HepG2 (cell line): ENCODE data around the gene KSR1. TPM values are rescaled to one million over a fixed set of nuclear protein-coding genes. Genes with fewer than 3 reads are reported as not detected.

Experiments used
- ATAC-seq: fragments of 200-7000 bp; cut with Tn5 transposase; 3 replicates; pipeline ENCODE4 v1.9.1; 2020; ENCODE audit warnings: mild to moderate bottlenecking, moderate library complexity
- BruUV-seq: library from RNA; stranded (reverse); fragments of 400-500 nt; replicated peaks from 2 replicates; lab custom pipeline; 2021; lab: Mats Ljungman, UMichigan
- CTCF ChIA-PET: fragments of 300-600 bp; formaldehyde crosslinking; extraction: SDS; loops from one replicate; lab custom pipeline; 2021; ENCODE audit warnings: low total read pairs, inconsistent platforms, low intra/inter-chr PET ratio; lab: Yijun Ruan, JAX
- POLR2A ChIA-PET: fragments of 350-600 bp; sonication (Branson Sonifier 250); formaldehyde crosslinking; loops from one replicate; lab custom pipeline; 2020; ENCODE audit warnings: antibody characterized with exemption, inconsistent platforms; lab: Yijun Ruan, JAX
- DNase-seq: peaks from one replicate; pipeline ENCODE4 v3.0.0-alpha.2; 2015; ENCODE audit warnings: low spot score
- FAIRE-seq: peaks from 3 replicates; lab custom pipeline; 2011; peaks lifted over from hg19 to GRCh38; lab: Jason Lieb, UNC
- H2AFZ ChIP-seq: one replicate; pipeline ENCODE4 v1.6.1; 2011; ENCODE audit warnings: low read length, inconsistent platforms
- H3K27ac ChIP-seq: fragments of 300-600 bp; 3 replicates; pipeline ENCODE4 v1.8.0; 2011; ENCODE audit warnings: mixed run types, mild to moderate bottlenecking, mixed read lengths, low read length, inconsistent platforms; ENCODE audit not compliant: insufficient read depth; ENCODE audit errors: extremely low read length
- H3K27me3 ChIP-seq, 2 experiments: fragments of 200-600 bp in 1 of 2; 2 replicates in 1 of 2; 3 replicates in 1 of 2; pipeline versions ENCODE4 v1.6.0 to v1.8.0; 2011; ENCODE audit warnings: low read length in 2 of 2, mild to moderate bottlenecking in 2 of 2, moderate library complexity in 2 of 2, inconsistent platforms in 1 of 2; ENCODE audit not compliant: insufficient read depth in 2 of 2, control insufficient read depth in 1 of 2
- H3K36me3 ChIP-seq, 2 experiments: fragments of 200-600 bp in 1 of 2; replicated peaks in 1 of 2; 2 replicates in 1 of 2; 3 replicates in 1 of 2; pipeline versions ENCODE4 v1.5.1 to v1.8.0; 2011; ENCODE audit warnings: low read length in 2 of 2, inconsistent platforms in 1 of 2; ENCODE audit not compliant: insufficient read depth in 2 of 2, control insufficient read depth in 1 of 2
- H3K4me1 ChIP-seq: 2 replicates; pipeline ENCODE4 v1.5.1; 2012; ENCODE audit warnings: low read length, inconsistent platforms; ENCODE audit not compliant: insufficient read depth
- H3K4me2 ChIP-seq: 2 replicates; pipeline ENCODE4 v1.6.0; 2011; ENCODE audit warnings: low read depth, low read length, inconsistent platforms
- H3K4me3 ChIP-seq, 3 experiments: fragments of 200-600 bp in 1 of 3; sonication (generic), shearing (Covaris generic) in 1 of 3; replicated peaks in 1 of 3; 2 replicates each; pipeline ENCODE4 v1.5.1; 2011 to 2016; ENCODE audit warnings: low read length in 3 of 3, inconsistent platforms in 2 of 3, low read depth in 2 of 3, mild to moderate bottlenecking in 2 of 3, control low read depth in 1 of 3, mixed read lengths in 1 of 3; ENCODE audit not compliant: insufficient read depth in 1 of 3
- H3K79me2 ChIP-seq: one replicate; pipeline ENCODE4 v1.6.1; 2011; ENCODE audit warnings: low read length, inconsistent platforms; ENCODE audit not compliant: insufficient read depth
- H3K9ac ChIP-seq: 2 replicates; pipeline ENCODE4 v1.6.0; 2011; ENCODE audit warnings: mild to moderate bottlenecking, low read depth, low read length, inconsistent platforms; ENCODE audit not compliant: insufficient read depth
- H3K9me3 ChIP-seq: 2 replicates; pipeline ENCODE4 v1.5.1; 2012; ENCODE audit warnings: mild to moderate bottlenecking, low read length
- H4K20me1 ChIP-seq: 2 replicates; pipeline ENCODE4 v1.6.0; 2011; ENCODE audit warnings: inconsistent platforms, mild to moderate bottlenecking, low read length, moderate library complexity; ENCODE audit not compliant: insufficient read depth
- POGK ChIP-seq: sonication (generic); formaldehyde crosslinking; conservative IDR thresholded peaks from 2 replicates; pipeline ENCODE4 v1.8.0; 2022; ENCODE audit warnings: mild to moderate bottlenecking, moderate library complexity, missing genetic modification reagents
- THRA ChIP-seq: sonication (generic); formaldehyde crosslinking; IDR thresholded peaks from 2 replicates; pipeline ENCODE4 v1.4.0; 2020; ENCODE audit warnings: missing genetic modification reagents, borderline replicate concordance
- ZNF563 ChIP-seq: sonication (generic); formaldehyde crosslinking; IDR thresholded peaks from 2 replicates; pipeline ENCODE4 v1.8.0; 2022; ENCODE audit warnings: mild to moderate bottlenecking, moderate library complexity, missing genetic modification reagents
- ZNF598 ChIP-seq: sonication (generic); formaldehyde crosslinking; IDR thresholded peaks from 2 replicates; pipeline ENCODE4 v1.5.1; 2020; ENCODE audit warnings: mild to moderate bottlenecking, missing genetic modification reagents, borderline replicate concordance
- ZNF629 ChIP-seq: sonication (generic); formaldehyde crosslinking; conservative IDR thresholded peaks from 2 replicates; pipeline ENCODE4 v1.5.0; 2020; ENCODE audit warnings: missing genetic modification reagents
- WGBS: methylation state at CpG from one replicate; pipeline ENCODE4 v1.1.6; 2017; ENCODE audit warnings: low lambda C conversion rate; 5-methylcytosine and 5-hydroxymethylcytosine counted together
- in situ Hi-C: cut with HindIII; loops from 2 replicates; pipeline ENCODE4 v1.10.0; 2017; ENCODE audit warnings: low pct_unique_long_range_greater_than_20kb; ENCODE audit not compliant: extremely low pct_ligation_motif_present
- intact Hi-C: fragments of 100-400 bp; cut with micrococcal nuclease; formaldehyde crosslinking; loops from one replicate; pipeline ENCODE4 v1.10.0; 2022; ENCODE audit not compliant: unreplicated experiment
- polyA plus RNA-seq, 8 experiments: library from polyadenylated mRNA; depleted of rRNA in 3 of 8; stranded (reverse) in 7 of 8; unstranded in 1 of 8; fragments of >200 nt; fragmentation: Illumina TruSeq in 4 of 8; extraction: Trizol in 4 of 8; gene quantifications; 2 replicates each; pipeline versions ENCODE4 v1.2.1 to v1.2.3, GENCODE V29; 2011 to 2016; ENCODE audit warnings: low read depth in 4 of 8, missing spikeins in 1 of 8, mixed read lengths in 1 of 8; ENCODE audit not compliant: insufficient read depth in 1 of 8
- total RNA-seq, 5 experiments: library from RNA; depleted of rRNA; stranded (reverse); fragments of >200 nt; fragmentation: Illumina TruSeq; extraction: Trizol; gene quantifications; 2 replicates each; pipeline ENCODE4 v1.2.3, GENCODE V29; 2016; ENCODE audit warnings: low read depth in 1 of 5

Gene KSR1
- total and polyA plus RNA-seq, 2 of the 13 experiments (the other 11 are each of a cell fraction or from before 2014, with no cell fraction given) = 10.1 to 16.6 TPM

- ChIA-PET CTCF (no interaction called here), POLR2A (interaction anchor here (2.2 kb wide), 1 partner anchor 103 kb away, joined by 8 read pairs; no protein-coding TSS in a partner anchor)
- Histone ChIP-seq H3K4me3 (no peak overlapping the region), H3K9ac (no peak overlapping the region), H3K4me1 (no peaks in the 10 kb centered on the region), H3K36me3 (peaks cover 17 to 51% of the 10 kb centered on the region in 2 experiments), H3K27ac (no peak overlapping the region), H3K9me3 (no peaks in the 10 kb centered on the region), H4K20me1 (peaks cover 4% of the 10 kb centered on the region; the same call in 1 of the 2 replicates), H3K4me2 (no peak overlapping the region), H2AFZ (no peak overlapping the region), H3K79me2 (no peaks in the 10 kb centered on the region), H3K27me3 (no peaks in the 10 kb centered on the region)
- FAIRE-seq (no peak), DNase-seq (no peak), ATAC-seq (no peak)
- 93% methylated on average over 2 of the region's 5 CpGs for WGBS
- TF ChIP-seq ZNF629 (CRISPR knock-in tag) = peak; percentile 60; the same call in 1 of the 2 replicates
- TF ChIP-seq POGK = no peak
- intact Hi-C loops = loop anchor here (2.0 kb wide), 1 partner anchor 103 kb away; no protein-coding TSS in a partner anchor
- in situ Hi-C loops = loop anchor here (5.0 to 10.0 kb wide), 4 partner anchors 63 to 363 kb away; no protein-coding TSS in a partner anchor
- no TSS peak for BruUV-seq
These were observed 141.6 kb downstream of the KSR1 start for GRCh38 chr17:27597783-27598320.

GRCh38 chr17:27598337-27599050 is 142.2 kb downstream of the KSR1 start:
- Histone ChIP-seq H4K20me1 (peaks cover 4% of the 10 kb centered on the region; the same call in 1 of the 2 replicates), H3K4me3 (no peak overlapping the region), H3K27me3 (no peaks in the 10 kb centered on the region), H3K9me3 (no peaks in the 10 kb centered on the region), H3K36me3 (peaks cover 18 to 46% of the 10 kb centered on the region in 2 experiments), H3K9ac (no peak overlapping the region), H3K79me2 (no peaks in the 10 kb centered on the region), H3K4me2 (no peak overlapping the region), H2AFZ (no peak overlapping the region), H3K4me1 (no peaks in the 10 kb centered on the region), H3K27ac (no peak overlapping the region)
- no peak for FAIRE-seq
- 97% methylated on average over 17 of the region's 17 CpGs for WGBS
- ChIA-PET CTCF (interaction anchor here (2.0 to 5.3 kb wide), 2 partner anchors 143 to 218 kb away, joined by 15 to 61 read pairs; partner anchors contain the start of gene KSR1), POLR2A (interaction anchor here (1.5 to 2.2 kb wide), 2 partner anchors 104 to 140 kb away, joined by 5 to 8 read pairs; no protein-coding TSS in a partner anchor)
- in situ Hi-C loops (loop anchor here (5.0 to 10.0 kb wide), 4 partner anchors 64 to 364 kb away; no protein-coding TSS in a partner anchor), intact Hi-C loops (loop anchor here (2.0 kb wide), 1 partner anchor 104 kb away; no protein-coding TSS in a partner anchor)
- BruUV-seq = no TSS peak
- DNase-seq = no peak
- no peak for ATAC-seq
- TF ChIP-seq ZNF563 (CRISPR knock-in tag) = no peak
- TF ChIP-seq ZNF598 (CRISPR knock-in tag) = no peak
- TF ChIP-seq THRA (CRISPR knock-in tag) = no peak
